ENCODE results near the gene BLNK. TPM values are rescaled to one million over a fixed set of nuclear protein-coding genes. Genes with fewer than 3 reads are reported as not detected.

The BLNK gene
- total and polyA plus RNA-seq, 11 donors: 0.25 to 11.1 (median 0.89) TPM; not detected in 1

GRCh38 chr10:96272316-96273280 lies 1.2 kb upstream of the BLNK start:
- H3K27me3 ChIP-seq: peaks cover 0 to 3% (median 0%) of the 10 kb centered on the region in 9 donors
- ATAC-seq (no peak), DNase-seq (no peak)
- intact Hi-C loops (cut with DNase I): no loop called here
- WGBS, 4 donors: 71 to 78% (median 75%) methylated on average over 8 of the region's 8 CpGs
- H3K4me3 ChIP-seq: no peak overlapping the region
- peak overlapping the region in 1 of 12 donors; percentile 83 for H3K27ac ChIP-seq
- TF ChIP-seq CTCF (IDR thresholded peaks at IDR 0.05) (no peak), POLR2A (IDR thresholded peaks at IDR 0.05) (no peak)
- H3K4me1 ChIP-seq: peaks cover 0 to 26% (median 1%) of the 10 kb centered on the region in 12 donors
- no peaks in the 10 kb centered on the region for H3K9me3 ChIP-seq
- no peaks in the 10 kb centered on the region for H3K36me3 ChIP-seq

DNA sequence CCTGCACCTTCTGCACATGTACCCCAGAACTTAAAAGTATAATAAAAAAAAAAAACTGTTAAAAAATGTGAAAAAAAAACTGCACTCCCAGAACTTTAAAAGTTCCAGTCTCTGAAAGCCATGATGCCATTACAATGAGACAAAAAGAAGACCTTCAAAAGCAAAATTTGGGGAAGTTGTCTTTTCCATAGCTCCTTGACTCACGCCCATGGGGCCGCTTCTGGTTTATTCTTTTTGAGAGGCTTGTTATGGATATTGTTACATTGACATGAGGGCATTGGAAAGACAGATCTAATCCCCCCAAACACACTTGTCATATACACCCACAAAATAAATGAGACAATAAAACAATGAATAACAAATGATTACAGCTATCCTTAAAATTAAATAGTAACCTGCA lies 798 bp downstream of the BLNK start:
- 89 to 92% (median 91%) methylated on average over 2 of the region's 2 CpGs for WGBS, 4 donors
- Histone ChIP-seq H3K27me3 (peaks cover 0 to 4% (median 0%) of the 10 kb centered on the region in 9 donors), H3K27ac (peak overlapping the region in 3 of 12 donors; percentile 26 to 83 (median 43)), H3K36me3 (no peaks in the 10 kb centered on the region), H3K4me1 (peaks cover 0 to 26% (median 0%) of the 10 kb centered on the region in 12 donors), H3K9me3 (no peaks in the 10 kb centered on the region), H3K4me3 (peak overlapping the region in 6 of 12 donors; percentile 8 to 44 (median 32))
- no peak for ATAC-seq
- TF ChIP-seq POLR2A (IDR thresholded peaks at IDR 0.05): no peak
- no peak for TF ChIP-seq CTCF (IDR thresholded peaks at IDR 0.05)
- no peak for DNase-seq
- intact Hi-C loops (cut with DNase I): no loop called here

GRCh38 chr10:96269438-96270300 lies 1.7 kb downstream of the BLNK start:
- H3K4me3 ChIP-seq: peak overlapping the region in 6 of 12 donors; percentile 6 to 44 (median 26)
- no peak for DNase-seq

More at GRCh38 chr10:96269438-96270300, 1.7 kb downstream of the BLNK start:
- Histone ChIP-seq H3K9me3 (no peaks in the 10 kb centered on the region), H3K27me3 (peaks cover 0 to 5% (median 0%) of the 10 kb centered on the region in 9 donors), H3K4me1 (peaks cover 0 to 26% (median 0%) of the 10 kb centered on the region in 12 donors), H3K36me3 (no peaks in the 10 kb centered on the region), H3K27ac (peak overlapping the region in 1 of 12 donors; percentile 83)
- ATAC-seq: no peak
- WGBS, 4 donors: 80 to 89% (median 83%) methylated on average over 6 of the region's 6 CpGs
- intact Hi-C loops (cut with DNase I): no loop called here
- TF ChIP-seq POLR2A (IDR thresholded peaks at IDR 0.05): no peak
- no peak for TF ChIP-seq CTCF (IDR thresholded peaks at IDR 0.05)
